H9 (cell line): ENCODE results near the gene MAP4K3. TPM values are rescaled to one million over a fixed set of nuclear protein-coding genes. Genes with fewer than 3 reads are reported as not detected.

Experiments used
- DNase-seq: peaks from one replicate; pipeline ENCODE4 v3.0.0-alpha.2; 2017
- H2AFZ ChIP-seq: one replicate; pipeline ENCODE4 v1.6.1; 2013; ENCODE audit warnings: mild to moderate bottlenecking, low read length, control low read depth, moderate library complexity
- H2AK5ac ChIP-seq: 2 replicates; pipeline ENCODE4 v1.6.1; 2013; ENCODE audit warnings: low read length, control low read depth, mixed read lengths; ENCODE audit not compliant: insufficient read length
- H2BK120ac ChIP-seq: one replicate; pipeline ENCODE4 v1.6.1; 2013; ENCODE audit warnings: low read depth, mild to moderate bottlenecking, low read length, control low read depth, inconsistent platforms; ENCODE audit not compliant: poor library complexity, severe bottlenecking
- H2BK12ac ChIP-seq: 2 replicates; pipeline ENCODE4 v1.6.1; 2013; ENCODE audit warnings: low read length, control low read depth, mixed read lengths, low read depth; ENCODE audit not compliant: insufficient read length
- H2BK15ac ChIP-seq: 2 replicates; pipeline ENCODE4 v1.6.1; 2013; ENCODE audit warnings: low read depth, low read length, control low read depth
- H2BK20ac ChIP-seq: one replicate; pipeline ENCODE4 v1.6.1; 2013; ENCODE audit warnings: low read depth, mild to moderate bottlenecking, low read length, control low read depth, inconsistent platforms; ENCODE audit not compliant: poor library complexity, severe bottlenecking
- H2BK5ac ChIP-seq: 2 replicates; pipeline ENCODE4 v1.6.1; 2013; ENCODE audit warnings: low read length, control low read depth, mixed read lengths; ENCODE audit not compliant: insufficient read length
- H3K14ac ChIP-seq: 2 replicates; pipeline ENCODE4 v1.6.1; 2013; ENCODE audit warnings: low read length, control low read depth; ENCODE audit not compliant: insufficient read depth
- H3K18ac ChIP-seq: 2 replicates; pipeline ENCODE4 v1.6.1; 2013; ENCODE audit warnings: low read depth, mild to moderate bottlenecking, mixed read lengths, low read length, control low read depth; ENCODE audit not compliant: insufficient read length
- H3K23ac ChIP-seq: 2 replicates; pipeline ENCODE4 v1.6.1; 2013; ENCODE audit warnings: low read length, control low read depth, mixed read lengths, low read depth; ENCODE audit not compliant: insufficient read length
- H3K23me2 ChIP-seq: 2 replicates; pipeline ENCODE4 v1.6.1; 2013; ENCODE audit warnings: low read depth, mild to moderate bottlenecking, mixed read lengths, low read length, control low read depth; ENCODE audit not compliant: insufficient read length, poor library complexity, severe bottlenecking
- H3K27ac ChIP-seq: 2 replicates; pipeline ENCODE4 v1.5.1; 2013; ENCODE audit warnings: low read length, control low read depth, mixed read lengths, low read depth; ENCODE audit not compliant: insufficient read length
- H3K27me3 ChIP-seq: 2 replicates; pipeline ENCODE4 v1.6.1; 2013; ENCODE audit warnings: low read length, control low read depth, inconsistent platforms; ENCODE audit not compliant: insufficient read depth
- H3K4ac ChIP-seq: 2 replicates; pipeline ENCODE4 v1.6.1; 2013; ENCODE audit warnings: low read depth, mild to moderate bottlenecking, control low read depth, inconsistent platforms, low read length, moderate library complexity
- H3K4me1 ChIP-seq: 2 replicates; pipeline ENCODE4 v1.6.1; 2013; ENCODE audit warnings: low read length, control low read depth, inconsistent platforms; ENCODE audit not compliant: insufficient read depth
- H3K4me2 ChIP-seq: 2 replicates; pipeline ENCODE4 v1.6.1; 2013; ENCODE audit warnings: low read length, control low read depth, mixed read lengths; ENCODE audit not compliant: insufficient read length, insufficient read depth
- H3K56ac ChIP-seq: 2 replicates; pipeline ENCODE4 v1.6.1; 2013; ENCODE audit warnings: low read depth, mild to moderate bottlenecking, mixed read lengths, low read length, control low read depth; ENCODE audit not compliant: insufficient read length
- H3K79me1 ChIP-seq: 2 replicates; pipeline ENCODE4 v1.6.1; 2013; ENCODE audit warnings: low read depth, mild to moderate bottlenecking, moderate library complexity, low read length, control low read depth, inconsistent platforms; ENCODE audit not compliant: insufficient read depth, poor library complexity, severe bottlenecking
- H3K79me2 ChIP-seq: 2 replicates; pipeline ENCODE4 v1.6.1; 2013; ENCODE audit warnings: low read length, control low read depth, inconsistent platforms; ENCODE audit not compliant: insufficient read depth
- H3K9ac ChIP-seq: 2 replicates; pipeline ENCODE4 v1.6.1; 2013; ENCODE audit warnings: low read length, control low read depth, mixed read lengths; ENCODE audit not compliant: insufficient read length; ENCODE audit errors: extremely low read depth
- H3K9me3 ChIP-seq: one replicate; pipeline ENCODE4 v1.6.1; 2013; ENCODE audit warnings: low read depth, low read length, inconsistent platforms; ENCODE audit not compliant: control insufficient read depth
- H3T11ph ChIP-seq: one replicate; pipeline ENCODE4 v1.6.1; 2013; ENCODE audit warnings: mild to moderate bottlenecking, low read length, control low read depth, inconsistent platforms
- H4K20me1 ChIP-seq: one replicate; pipeline ENCODE4 v1.6.1; 2013; ENCODE audit not compliant: control insufficient read depth, insufficient read length, insufficient read depth
- H4K5ac ChIP-seq: 2 replicates; pipeline ENCODE4 v1.6.1; 2013; ENCODE audit warnings: low read depth, mild to moderate bottlenecking, mixed read lengths, low read length, control low read depth; ENCODE audit not compliant: insufficient read length
- H4K8ac ChIP-seq: replicated peaks from 2 replicates; pipeline ENCODE4 v1.6.1; 2013; ENCODE audit warnings: low read length, control low read depth, mixed read lengths, low read depth; ENCODE audit not compliant: insufficient read length
- H4K91ac ChIP-seq: 2 replicates; pipeline ENCODE4 v1.6.1; 2013; ENCODE audit warnings: low read depth, mild to moderate bottlenecking, moderate library complexity, mixed read lengths, low read length, control low read depth; ENCODE audit not compliant: insufficient read length
- H3K27ac Mint-ChIP-seq, 3 experiments: 2 replicates in 2 of 3; 3 replicates in 1 of 3; pipeline ENCODE4 v1.8.0; 2020 to 2021; ENCODE audit warnings: mixed read lengths in 3 of 3, mild to moderate bottlenecking in 1 of 3, moderate library complexity in 1 of 3
- H3K27me3 Mint-ChIP-seq: 2 replicates; pipeline ENCODE4 v1.8.0; 2021; ENCODE audit warnings: low read depth, mild to moderate bottlenecking, moderate library complexity, mixed read lengths
- H3K36me3 Mint-ChIP-seq, 3 experiments: 2 replicates in 2 of 3; 3 replicates in 1 of 3; pipeline ENCODE4 v1.8.0; 2020 to 2021; ENCODE audit warnings: low read depth in 3 of 3, mixed read lengths in 3 of 3; ENCODE audit not compliant: insufficient read depth in 1 of 3
- H3K4me1 Mint-ChIP-seq, 2 experiments: 2 replicates each; pipeline ENCODE4 v1.8.0; 2020; ENCODE audit warnings: mixed read lengths in 2 of 2
- H3K4me3 Mint-ChIP-seq, 2 experiments: 2 replicates in 1 of 2; 3 replicates in 1 of 2; pipeline ENCODE4 v1.8.0; 2020 to 2021; ENCODE audit warnings: mild to moderate bottlenecking in 2 of 2, mixed read lengths in 2 of 2, moderate library complexity in 1 of 2
- H3K9me3 Mint-ChIP-seq, 2 experiments: 2 replicates in 1 of 2; 3 replicates in 1 of 2; pipeline ENCODE4 v1.8.0; 2020; ENCODE audit warnings: mild to moderate bottlenecking in 2 of 2, mixed read lengths in 2 of 2, moderate library complexity in 1 of 2
- WGBS: extraction: QIAGEN DNeasy Blood & Tissue Kit; methylation state at CpG from one replicate; pipeline ENCODE4 v1.1.7; 2013; ENCODE audit warnings: missing lambda C conversion rate, low lambda C conversion rate, mixed read lengths; ENCODE audit not compliant: insufficient read length; ENCODE audit errors: extremely low coverage; 5-methylcytosine and 5-hydroxymethylcytosine counted together
- total RNA-seq: library from RNA; stranded (reverse); gene quantifications from 2 replicates; pipeline ENCODE4 v1.2.1, GENCODE V29; 2021
- TF ChIP-seq, protein P1 (sequence below): fragments of 200-600 bp; sonication (generic); conservative IDR thresholded peaks from 3 replicates; pipeline ENCODE4 v1.8.0; 2021; ENCODE audit warnings: antibody characterized with exemption, mild to moderate bottlenecking

Gene MAP4K3
- total RNA-seq, 1 experiment from 2014 or later = 37.9 TPM

DNA sequence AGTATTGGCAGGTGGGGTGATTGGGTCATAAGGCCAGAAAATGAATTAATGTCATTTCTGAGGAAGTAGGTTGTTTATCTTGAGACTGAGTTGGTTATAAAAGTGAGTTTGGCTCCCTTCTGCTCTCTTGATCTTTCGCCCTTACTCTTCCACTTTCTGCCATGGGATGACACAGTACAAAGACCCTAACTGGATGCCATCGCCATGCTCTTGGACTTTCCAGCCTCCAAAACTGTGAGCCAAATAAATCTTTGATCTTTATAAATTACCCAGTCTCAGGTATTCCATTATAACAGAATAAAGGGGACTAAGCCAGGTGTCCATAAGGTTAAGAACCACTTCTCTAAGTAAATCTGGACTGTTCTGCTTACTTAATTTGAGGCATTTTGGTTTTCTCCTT, 44.4 kb downstream of the MAP4K3 start:
- DNase-seq = no peak
- no CpG with 5 or more reads among the region's 2 CpGs for WGBS
- H2AK5ac ChIP-seq = no peak overlapping the region
- H3K27me3 Mint-ChIP-seq = no peaks in the 10 kb centered on the region
- H3K27ac Mint-ChIP-seq = no peak overlapping the region
- H3K23ac ChIP-seq = no peak overlapping the region
- H2BK12ac ChIP-seq = no peak overlapping the region
- H3K18ac ChIP-seq = no peak overlapping the region
- no peak overlapping the region for H3K27ac ChIP-seq
- no peak overlapping the region for H3K4me2 ChIP-seq
- H3K79me2 ChIP-seq = peaks cover 17% of the 10 kb centered on the region; the same call in 1 of the 2 replicates
- H3K9me3 Mint-ChIP-seq = no peaks in the 10 kb centered on the region
- no peak overlapping the region for H3K14ac ChIP-seq
- H2BK15ac ChIP-seq = no peak overlapping the region
- H4K91ac ChIP-seq = no peak overlapping the region
- TF ChIP-seq, protein P1, sequence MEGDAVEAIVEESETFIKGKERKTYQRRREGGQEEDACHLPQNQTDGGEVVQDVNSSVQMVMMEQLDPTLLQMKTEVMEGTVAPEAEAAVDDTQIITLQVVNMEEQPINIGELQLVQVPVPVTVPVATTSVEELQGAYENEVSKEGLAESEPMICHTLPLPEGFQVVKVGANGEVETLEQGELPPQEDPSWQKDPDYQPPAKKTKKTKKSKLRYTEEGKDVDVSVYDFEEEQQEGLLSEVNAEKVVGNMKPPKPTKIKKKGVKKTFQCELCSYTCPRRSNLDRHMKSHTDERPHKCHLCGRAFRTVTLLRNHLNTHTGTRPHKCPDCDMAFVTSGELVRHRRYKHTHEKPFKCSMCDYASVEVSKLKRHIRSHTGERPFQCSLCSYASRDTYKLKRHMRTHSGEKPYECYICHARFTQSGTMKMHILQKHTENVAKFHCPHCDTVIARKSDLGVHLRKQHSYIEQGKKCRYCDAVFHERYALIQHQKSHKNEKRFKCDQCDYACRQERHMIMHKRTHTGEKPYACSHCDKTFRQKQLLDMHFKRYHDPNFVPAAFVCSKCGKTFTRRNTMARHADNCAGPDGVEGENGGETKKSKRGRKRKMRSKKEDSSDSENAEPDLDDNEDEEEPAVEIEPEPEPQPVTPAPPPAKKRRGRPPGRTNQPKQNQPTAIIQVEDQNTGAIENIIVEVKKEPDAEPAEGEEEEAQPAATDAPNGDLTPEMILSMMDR = no peak
- no peak overlapping the region for H2BK120ac ChIP-seq
- H3K27me3 ChIP-seq = no peaks in the 10 kb centered on the region
- no peaks in the 10 kb centered on the region for H3K9me3 ChIP-seq
- H4K20me1 ChIP-seq = no peaks in the 10 kb centered on the region
- H3K9ac ChIP-seq = no peak overlapping the region
- H3T11ph ChIP-seq = no peak overlapping the region
- H3K23me2 ChIP-seq = no peaks in the 10 kb centered on the region
- H2BK20ac ChIP-seq = no peak overlapping the region
- H3K79me1 ChIP-seq = peaks cover 5% of the 10 kb centered on the region
- no peak overlapping the region for H2AFZ ChIP-seq
- H2BK5ac ChIP-seq = no peak overlapping the region
- peaks cover 0 to 6% (median 3%) of the 10 kb centered on the region in 3 experiments; a peak in 5 of 7 replicates for H3K36me3 Mint-ChIP-seq
- H4K8ac ChIP-seq = no peak overlapping the region
- H3K4me1 Mint-ChIP-seq = peaks cover 29 to 37% of the 10 kb centered on the region in 2 experiments
- H3K56ac ChIP-seq = no peak overlapping the region
- no peak overlapping the region for H4K5ac ChIP-seq
- H3K4ac ChIP-seq = no peak overlapping the region
- H3K4me1 ChIP-seq = no peaks in the 10 kb centered on the region; the same call in 1 of the 2 replicates
- H3K4me3 Mint-ChIP-seq = no peak overlapping the region
